Peyer's patch (tissue), 4 donors: ENCODE results near the gene ADAMTSL2.

Experiments used
- POLR2A ChIP-seq, 2 donors: fragments of 450-650 bp; IDR thresholded peaks; one replicate each; pipeline ENCODE4 v1.5.1; 2017; ENCODE audit warnings: antibody characterized with exemption in 2 of 2, mild to moderate bottlenecking in 2 of 2, moderate library complexity in 2 of 2
- TF ChIP-seq, protein P1 (sequence below), 6 experiments: fragments of 450-650 bp in 4 of 6; fragments of 200-600 bp in 2 of 6; sonication (generic) in 1 of 6; IDR thresholded peaks; one replicate each; pipeline ENCODE4 v1.5.1; 2017 to 2019; ENCODE audit warnings: antibody characterized with exemption in 6 of 6, mild to moderate bottlenecking in 3 of 6, moderate library complexity in 1 of 6

GRCh38 chr9:133512253-133513213 is 22.0 kb upstream of the ADAMTSL2 start:
- TF ChIP-seq POLR2A (IDR thresholded peaks at IDR 0.05): no peak
- TF ChIP-seq, protein P1, sequence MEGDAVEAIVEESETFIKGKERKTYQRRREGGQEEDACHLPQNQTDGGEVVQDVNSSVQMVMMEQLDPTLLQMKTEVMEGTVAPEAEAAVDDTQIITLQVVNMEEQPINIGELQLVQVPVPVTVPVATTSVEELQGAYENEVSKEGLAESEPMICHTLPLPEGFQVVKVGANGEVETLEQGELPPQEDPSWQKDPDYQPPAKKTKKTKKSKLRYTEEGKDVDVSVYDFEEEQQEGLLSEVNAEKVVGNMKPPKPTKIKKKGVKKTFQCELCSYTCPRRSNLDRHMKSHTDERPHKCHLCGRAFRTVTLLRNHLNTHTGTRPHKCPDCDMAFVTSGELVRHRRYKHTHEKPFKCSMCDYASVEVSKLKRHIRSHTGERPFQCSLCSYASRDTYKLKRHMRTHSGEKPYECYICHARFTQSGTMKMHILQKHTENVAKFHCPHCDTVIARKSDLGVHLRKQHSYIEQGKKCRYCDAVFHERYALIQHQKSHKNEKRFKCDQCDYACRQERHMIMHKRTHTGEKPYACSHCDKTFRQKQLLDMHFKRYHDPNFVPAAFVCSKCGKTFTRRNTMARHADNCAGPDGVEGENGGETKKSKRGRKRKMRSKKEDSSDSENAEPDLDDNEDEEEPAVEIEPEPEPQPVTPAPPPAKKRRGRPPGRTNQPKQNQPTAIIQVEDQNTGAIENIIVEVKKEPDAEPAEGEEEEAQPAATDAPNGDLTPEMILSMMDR (IDR thresholded peaks at IDR 0.05): no peak
